Measurements from ENCODE around the gene POLDIP3.
A peak's percentile ranks its signal among the peaks of the same experiment; 100 is the strongest.

Gene POLDIP3

DNA sequence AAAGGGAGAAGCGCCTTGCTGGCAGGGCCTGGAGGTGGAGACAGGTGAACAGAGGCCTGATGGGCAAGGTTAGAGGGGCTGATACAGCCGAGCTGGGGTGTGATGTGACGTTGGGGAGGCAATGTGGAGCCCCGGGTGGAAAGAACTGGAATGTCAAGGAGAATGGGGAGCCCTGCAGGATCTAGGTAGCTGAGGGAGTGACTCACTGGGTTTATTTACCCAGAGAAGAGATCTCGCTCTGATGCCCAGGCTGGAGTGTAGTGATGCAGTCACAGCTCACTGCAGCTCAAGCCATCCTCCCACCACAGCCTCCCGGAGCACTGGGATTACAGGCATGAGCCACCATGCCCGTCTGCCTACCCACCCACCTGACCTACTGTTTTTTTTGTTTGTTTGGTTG, 36.5 kb upstream of the POLDIP3 start:
- TF ChIP-seq, protein P1, sequence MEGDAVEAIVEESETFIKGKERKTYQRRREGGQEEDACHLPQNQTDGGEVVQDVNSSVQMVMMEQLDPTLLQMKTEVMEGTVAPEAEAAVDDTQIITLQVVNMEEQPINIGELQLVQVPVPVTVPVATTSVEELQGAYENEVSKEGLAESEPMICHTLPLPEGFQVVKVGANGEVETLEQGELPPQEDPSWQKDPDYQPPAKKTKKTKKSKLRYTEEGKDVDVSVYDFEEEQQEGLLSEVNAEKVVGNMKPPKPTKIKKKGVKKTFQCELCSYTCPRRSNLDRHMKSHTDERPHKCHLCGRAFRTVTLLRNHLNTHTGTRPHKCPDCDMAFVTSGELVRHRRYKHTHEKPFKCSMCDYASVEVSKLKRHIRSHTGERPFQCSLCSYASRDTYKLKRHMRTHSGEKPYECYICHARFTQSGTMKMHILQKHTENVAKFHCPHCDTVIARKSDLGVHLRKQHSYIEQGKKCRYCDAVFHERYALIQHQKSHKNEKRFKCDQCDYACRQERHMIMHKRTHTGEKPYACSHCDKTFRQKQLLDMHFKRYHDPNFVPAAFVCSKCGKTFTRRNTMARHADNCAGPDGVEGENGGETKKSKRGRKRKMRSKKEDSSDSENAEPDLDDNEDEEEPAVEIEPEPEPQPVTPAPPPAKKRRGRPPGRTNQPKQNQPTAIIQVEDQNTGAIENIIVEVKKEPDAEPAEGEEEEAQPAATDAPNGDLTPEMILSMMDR (IDR thresholded peaks at IDR 0.05; ENCODE audit: insufficient read depth, low read depth, low read length, missing control alignments): no peak
- DNase-seq (ENCODE audit: low read depth): peak; percentile 79
- H3K4me3 ChIP-seq (ENCODE audit: low read length): no peak overlapping the region

GRCh38 chr22:42649246-42650099, 34.8 kb upstream of the POLDIP3 start, which contains the start of gene CYB5R3:
CYB5R3 (minus strand) TSS chr22:42649392; CDS start chr22:42649315, 77 bp downstream.
- TF ChIP-seq, protein P1 (IDR thresholded peaks at IDR 0.05; ENCODE audit: insufficient read depth, low read depth, low read length, missing control alignments): no peak
- H3K4me3 ChIP-seq (ENCODE audit: low read length): peak within 1 kb of the TSS; percentile 76
- DNase-seq (ENCODE audit: low read depth): peak; percentile 79

GRCh38 chr22:42648368-42649245, 33.9 kb upstream of the POLDIP3 start:
- H3K4me3 ChIP-seq (ENCODE audit: low read length): peak overlapping the region; percentile 76
- TF ChIP-seq, protein P1 (IDR thresholded peaks at IDR 0.05; ENCODE audit: insufficient read depth, low read depth, low read length, missing control alignments): no peak
- DNase-seq (ENCODE audit: low read depth): peak; percentile 73

DNA sequence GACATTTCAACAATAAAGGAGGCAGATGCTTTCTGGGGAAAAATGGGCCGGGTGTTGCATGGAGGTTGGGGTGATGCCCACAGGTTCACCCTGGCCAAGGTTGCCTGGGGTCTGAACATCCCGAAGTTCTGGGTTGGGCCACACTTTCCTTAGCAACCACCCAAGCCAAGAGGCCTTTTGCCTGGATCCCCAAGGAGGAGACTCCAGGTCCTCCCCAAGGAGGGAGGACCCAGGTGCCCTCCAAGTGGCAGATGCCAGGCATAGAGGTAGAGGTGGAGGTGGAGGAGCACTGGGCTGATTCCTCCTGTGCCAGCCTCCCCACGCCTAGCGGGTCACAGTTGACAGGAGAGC, 33.3 kb upstream of the POLDIP3 start:
- no peak for DNase-seq (ENCODE audit: low read depth)
- TF ChIP-seq, protein P1 (IDR thresholded peaks at IDR 0.05; ENCODE audit: insufficient read depth, low read depth, low read length, missing control alignments): no peak
- H3K4me3 ChIP-seq (ENCODE audit: low read length): peak overlapping the region; percentile 76

- no peak for DNase-seq (ENCODE audit: low read depth)
- peak overlapping the region; percentile 14 for H3K4me3 ChIP-seq (ENCODE audit: low read length)
- TF ChIP-seq, protein P1 (IDR thresholded peaks at IDR 0.05; ENCODE audit: insufficient read depth, low read depth, low read length, missing control alignments): no peak
Measured at GRCh38 chr22:42646569-42647525, 32.2 kb upstream of the POLDIP3 start.

DNA sequence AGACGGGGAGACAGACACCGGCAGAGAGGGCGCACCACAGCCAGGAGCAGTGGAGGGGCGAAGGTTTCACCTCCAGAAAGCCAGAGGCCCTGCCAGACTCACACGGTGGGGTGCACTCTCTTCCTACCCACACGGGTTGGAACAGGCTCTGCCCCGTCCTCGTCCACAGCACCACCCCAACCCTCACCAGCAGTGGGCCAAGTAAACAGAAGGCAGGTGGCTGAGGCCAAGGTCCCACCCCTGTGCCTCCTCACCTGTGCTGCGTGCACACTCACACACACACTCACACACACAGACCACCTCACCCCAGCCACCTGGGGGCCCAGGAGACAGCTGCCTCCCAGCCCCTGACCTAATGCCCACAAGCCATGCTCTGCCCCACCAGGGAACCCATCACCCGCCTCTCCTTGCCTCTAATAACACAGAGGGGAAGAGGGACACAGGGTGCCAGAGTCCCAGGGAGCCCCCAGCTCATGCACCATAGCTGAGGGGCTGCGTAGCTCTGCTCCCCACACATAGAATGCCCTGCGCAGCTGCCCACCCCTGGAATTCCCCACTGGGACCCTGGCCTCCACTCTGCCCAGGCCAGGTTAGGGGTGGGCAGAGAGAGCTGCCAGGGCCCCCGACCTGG, 31.4 kb upstream of the POLDIP3 start:
- DNase-seq (ENCODE audit: low read depth): no peak
- H3K4me3 ChIP-seq (ENCODE audit: low read length): peak overlapping the region; percentile 14
- TF ChIP-seq, protein P1 (IDR thresholded peaks at IDR 0.05; ENCODE audit: insufficient read depth, low read depth, low read length, missing control alignments): no peak
